ENCODE results near the gene RHBDL3. TPM values are rescaled to one million over a fixed set of nuclear protein-coding genes. Genes with fewer than 3 reads are reported as not detected.

RHBDL3 gene
- total and polyA plus RNA-seq, 2 of the 8 experiments (the other 6 are each of a cell fraction or from before 2014, with no cell fraction given), result 9.6 to 12.2 TPM

- TF ChIP-seq HDAC2 (IDR thresholded peaks at IDR 0.05; ENCODE audit: borderline replicate concordance in 1 of 2, low read depth in 2 of 2, low read length in 2 of 2) (no peak), CHD2 (IDR thresholded peaks at IDR 0.05; ENCODE audit: low read length) (no peak), POLR2AphosphoS5 (IDR thresholded peaks at IDR 0.05; ENCODE audit: low read depth, low read length) (no peak), SP4 (IDR thresholded peaks at IDR 0.05; ENCODE audit: low read length) (no peak), YY1 (IDR thresholded peaks at IDR 0.05; ENCODE audit: low read depth, low read length) (no peak)
- TF ChIP-seq, protein P1, sequence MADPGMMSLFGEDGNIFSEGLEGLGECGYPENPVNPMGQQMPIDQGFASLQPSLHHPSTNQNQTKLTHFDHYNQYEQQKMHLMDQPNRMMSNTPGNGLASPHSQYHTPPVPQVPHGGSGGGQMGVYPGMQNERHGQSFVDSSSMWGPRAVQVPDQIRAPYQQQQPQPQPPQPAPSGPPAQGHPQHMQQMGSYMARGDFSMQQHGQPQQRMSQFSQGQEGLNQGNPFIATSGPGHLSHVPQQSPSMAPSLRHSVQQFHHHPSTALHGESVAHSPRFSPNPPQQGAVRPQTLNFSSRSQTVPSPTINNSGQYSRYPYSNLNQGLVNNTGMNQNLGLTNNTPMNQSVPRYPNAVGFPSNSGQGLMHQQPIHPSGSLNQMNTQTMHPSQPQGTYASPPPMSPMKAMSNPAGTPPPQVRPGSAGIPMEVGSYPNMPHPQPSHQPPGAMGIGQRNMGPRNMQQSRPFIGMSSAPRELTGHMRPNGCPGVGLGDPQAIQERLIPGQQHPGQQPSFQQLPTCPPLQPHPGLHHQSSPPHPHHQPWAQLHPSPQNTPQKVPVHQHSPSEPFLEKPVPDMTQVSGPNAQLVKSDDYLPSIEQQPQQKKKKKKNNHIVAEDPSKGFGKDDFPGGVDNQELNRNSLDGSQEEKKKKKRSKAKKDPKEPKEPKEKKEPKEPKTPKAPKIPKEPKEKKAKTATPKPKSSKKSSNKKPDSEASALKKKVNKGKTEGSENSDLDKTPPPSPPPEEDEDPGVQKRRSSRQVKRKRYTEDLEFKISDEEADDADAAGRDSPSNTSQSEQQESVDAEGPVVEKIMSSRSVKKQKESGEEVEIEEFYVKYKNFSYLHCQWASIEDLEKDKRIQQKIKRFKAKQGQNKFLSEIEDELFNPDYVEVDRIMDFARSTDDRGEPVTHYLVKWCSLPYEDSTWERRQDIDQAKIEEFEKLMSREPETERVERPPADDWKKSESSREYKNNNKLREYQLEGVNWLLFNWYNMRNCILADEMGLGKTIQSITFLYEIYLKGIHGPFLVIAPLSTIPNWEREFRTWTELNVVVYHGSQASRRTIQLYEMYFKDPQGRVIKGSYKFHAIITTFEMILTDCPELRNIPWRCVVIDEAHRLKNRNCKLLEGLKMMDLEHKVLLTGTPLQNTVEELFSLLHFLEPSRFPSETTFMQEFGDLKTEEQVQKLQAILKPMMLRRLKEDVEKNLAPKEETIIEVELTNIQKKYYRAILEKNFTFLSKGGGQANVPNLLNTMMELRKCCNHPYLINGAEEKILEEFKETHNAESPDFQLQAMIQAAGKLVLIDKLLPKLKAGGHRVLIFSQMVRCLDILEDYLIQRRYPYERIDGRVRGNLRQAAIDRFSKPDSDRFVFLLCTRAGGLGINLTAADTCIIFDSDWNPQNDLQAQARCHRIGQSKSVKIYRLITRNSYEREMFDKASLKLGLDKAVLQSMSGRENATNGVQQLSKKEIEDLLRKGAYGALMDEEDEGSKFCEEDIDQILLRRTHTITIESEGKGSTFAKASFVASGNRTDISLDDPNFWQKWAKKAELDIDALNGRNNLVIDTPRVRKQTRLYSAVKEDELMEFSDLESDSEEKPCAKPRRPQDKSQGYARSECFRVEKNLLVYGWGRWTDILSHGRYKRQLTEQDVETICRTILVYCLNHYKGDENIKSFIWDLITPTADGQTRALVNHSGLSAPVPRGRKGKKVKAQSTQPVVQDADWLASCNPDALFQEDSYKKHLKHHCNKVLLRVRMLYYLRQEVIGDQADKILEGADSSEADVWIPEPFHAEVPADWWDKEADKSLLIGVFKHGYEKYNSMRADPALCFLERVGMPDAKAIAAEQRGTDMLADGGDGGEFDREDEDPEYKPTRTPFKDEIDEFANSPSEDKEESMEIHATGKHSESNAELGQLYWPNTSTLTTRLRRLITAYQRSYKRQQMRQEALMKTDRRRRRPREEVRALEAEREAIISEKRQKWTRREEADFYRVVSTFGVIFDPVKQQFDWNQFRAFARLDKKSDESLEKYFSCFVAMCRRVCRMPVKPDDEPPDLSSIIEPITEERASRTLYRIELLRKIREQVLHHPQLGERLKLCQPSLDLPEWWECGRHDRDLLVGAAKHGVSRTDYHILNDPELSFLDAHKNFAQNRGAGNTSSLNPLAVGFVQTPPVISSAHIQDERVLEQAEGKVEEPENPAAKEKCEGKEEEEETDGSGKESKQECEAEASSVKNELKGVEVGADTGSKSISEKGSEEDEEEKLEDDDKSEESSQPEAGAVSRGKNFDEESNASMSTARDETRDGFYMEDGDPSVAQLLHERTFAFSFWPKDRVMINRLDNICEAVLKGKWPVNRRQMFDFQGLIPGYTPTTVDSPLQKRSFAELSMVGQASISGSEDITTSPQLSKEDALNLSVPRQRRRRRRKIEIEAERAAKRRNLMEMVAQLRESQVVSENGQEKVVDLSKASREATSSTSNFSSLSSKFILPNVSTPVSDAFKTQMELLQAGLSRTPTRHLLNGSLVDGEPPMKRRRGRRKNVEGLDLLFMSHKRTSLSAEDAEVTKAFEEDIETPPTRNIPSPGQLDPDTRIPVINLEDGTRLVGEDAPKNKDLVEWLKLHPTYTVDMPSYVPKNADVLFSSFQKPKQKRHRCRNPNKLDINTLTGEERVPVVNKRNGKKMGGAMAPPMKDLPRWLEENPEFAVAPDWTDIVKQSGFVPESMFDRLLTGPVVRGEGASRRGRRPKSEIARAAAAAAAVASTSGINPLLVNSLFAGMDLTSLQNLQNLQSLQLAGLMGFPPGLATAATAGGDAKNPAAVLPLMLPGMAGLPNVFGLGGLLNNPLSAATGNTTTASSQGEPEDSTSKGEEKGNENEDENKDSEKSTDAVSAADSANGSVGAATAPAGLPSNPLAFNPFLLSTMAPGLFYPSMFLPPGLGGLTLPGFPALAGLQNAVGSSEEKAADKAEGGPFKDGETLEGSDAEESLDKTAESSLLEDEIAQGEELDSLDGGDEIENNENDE (IDR thresholded peaks at IDR 0.05; ENCODE audit: insufficient replicate concordance, low read length), result no peak
These were observed 4.3 kb upstream of the RHBDL3 start (continued) for GRCh38 chr17:32261417-32261736.
